Adrenal gland (tissue), 12 donors: Measurements from ENCODE around the gene MAML2. TPM values are rescaled to one million over a fixed set of nuclear protein-coding genes. Genes with fewer than 3 reads are reported as not detected.

ENCODE experiments used
- DNase-seq, 7 donors: peaks; one replicate each; pipeline ENCODE4 v3.0.0-alpha.2; 2019 to 2020
- H3K27ac ChIP-seq, 5 donors: fragments of 200-600 bp; sonication (generic) in 4 of 5; 1 replicate in 3 of 5; 2 replicates in 2 of 5; pipeline versions ENCODE4 v1.5.1 to v1.8.0; 2016 to 2020; ENCODE audit warnings: mild to moderate bottlenecking in 1 of 5
- H3K27me3 ChIP-seq: fragments of 200-600 bp; 2 replicates; pipeline ENCODE4 v1.8.0; 2021
- H3K36me3 ChIP-seq, 2 donors: fragments of 200-600 bp; replicated peaks in 1 of 2; 1 replicate in 1 of 2; 2 replicates in 1 of 2; pipeline versions ENCODE4 v1.5.1 to v1.8.0; 2018 to 2022
- H3K4me1 ChIP-seq, 2 donors: fragments of 200-600 bp; replicated peaks in 1 of 2; 1 replicate in 1 of 2; 2 replicates in 1 of 2; pipeline versions ENCODE4 v1.5.1 to v1.8.0; 2018 to 2021
- H3K4me3 ChIP-seq, 4 donors: fragments of 200-600 bp; sonication (generic) in 3 of 4; one replicate each; pipeline ENCODE4 v1.5.1; 2016 to 2018
- H3K9me3 ChIP-seq, 3 donors: fragments of 200-600 bp; sonication (generic) in 1 of 3; replicated peaks in 1 of 3; 1 replicate in 2 of 3; 2 replicates in 1 of 3; pipeline versions ENCODE4 v1.5.1 to v1.8.0; 2016 to 2021
- CTCF ChIP-seq, 6 experiments: fragments of 450-650 bp in 4 of 6; fragments of 200-600 bp in 2 of 6; sonication (generic) in 1 of 6; IDR thresholded peaks; 1 replicate in 5 of 6; 2 replicates in 1 of 6; pipeline versions ENCODE4 v1.5.1 to v1.8.0; 2016 to 2021; ENCODE audit warnings: antibody characterized with exemption in 6 of 6, mild to moderate bottlenecking in 2 of 6, moderate library complexity in 1 of 6
- POLR2A ChIP-seq, 2 donors: fragments of 450-650 bp; IDR thresholded peaks; one replicate each; pipeline ENCODE4 v1.6.1; 2017; ENCODE audit warnings: antibody characterized with exemption in 2 of 2, mild to moderate bottlenecking in 2 of 2, moderate library complexity in 1 of 2
- WGBS, 4 donors: extraction: QIAGEN DNeasy Blood & Tissue Kit in 2 of 4; methylation state at CpG; one replicate each; pipeline versions ENCODE4 v1.1.5 to v1.1.7; 2013 to 2017; 5-methylcytosine and 5-hydroxymethylcytosine counted together
- intact Hi-C, 2 donors: fragments of 100-400 bp; cut with DNase I; formaldehyde crosslinking; loops; one replicate each; pipeline versions ENCODE4 v1.14.1 to v1.15.0; 2022 to 2023
- polyA plus RNA-seq, 3 donors: library from polyadenylated mRNA; stranded (reverse); fragments of 200-250 nt in 2 of 3; fragments of 350-450 nt in 1 of 3; fragmentation: Illumina TruSeq in 1 of 3; extraction: RNeasy Lipid Tissue Mini Kit (QIAGEN cat#74804) in 1 of 3; gene quantifications; one replicate each; pipeline ENCODE4 v1.2.3, GENCODE V29; 2013 to 2014
- total RNA-seq, 9 donors: library from RNA; depleted of rRNA in 4 of 9; stranded (reverse); fragments of >200 nt in 4 of 9; fragments of 120-200 nt in 1 of 9; fragmentation: NEBNext Ultra II Directional in 1 of 9; extraction: Animal tissue kit (Norgen Biotek cat#: 25700) in 1 of 9; gene quantifications; one replicate each; pipeline versions ENCODE4 v1.1.0 to v1.2.4, GENCODE V29; 2013 to 2023
- donor health status: healthy with polysubstance abuse.
- donor health status: Bipolar disorder and iron deficiency.
- donor health status: DM: yes; HTN: yes; CAD: no.
- donor health status: DM: no; HTN: no; CAD: no.
- donor health status: DM: no; HTN: no; CAD: no.
- donor health status: DM: yes; HTN: yes; CAD: no.

Gene MAML2
- total and polyA plus RNA-seq, 12 donors: 1.4 to 19.4 (median 7.6) TPM

- WGBS, 4 donors: 85 to 91% (median 86%) methylated on average over 6 to 8 of the region's 8 CpGs
- peaks cover 12 to 24% of the 10 kb centered on the region in 2 donors for H3K4me1 ChIP-seq
- intact Hi-C loops: no loop called here
- TF ChIP-seq POLR2A (IDR thresholded peaks at IDR 0.05) (no peak), CTCF (IDR thresholded peaks at IDR 0.05) (no peak)
- H3K4me3 ChIP-seq: no peak overlapping the region
- peak overlapping the region in 1 of 5 donors; percentile 4 for H3K27ac ChIP-seq
- no peak for DNase-seq
- H3K27me3 ChIP-seq: no peaks in the 10 kb centered on the region
- no peaks in the 10 kb centered on the region for H3K9me3 ChIP-seq
- H3K36me3 ChIP-seq: no peaks in the 10 kb centered on the region
Observed at GRCh38 chr11:96299155-96299888, 43.7 kb downstream of the MAML2 start.

GRCh38 chr11:96295369-96295768 is 47.6 kb downstream of the MAML2 start:
- Histone ChIP-seq H3K4me3 (no peak overlapping the region), H3K4me1 (peaks cover 12 to 26% of the 10 kb centered on the region in 2 donors), H3K9me3 (no peaks in the 10 kb centered on the region), H3K27me3 (no peaks in the 10 kb centered on the region), H3K27ac (no peak overlapping the region), H3K36me3 (no peaks in the 10 kb centered on the region)
- DNase-seq: no peak
- no peak for TF ChIP-seq POLR2A (IDR thresholded peaks at IDR 0.05)
- TF ChIP-seq CTCF (IDR thresholded peaks at IDR 0.05): no peak
- intact Hi-C loops: no loop called here
- WGBS, 4 donors: 69 to 92% (median 85%) methylated on average over 4 of the region's 4 CpGs

- no peak for TF ChIP-seq CTCF (IDR thresholded peaks at IDR 0.05)
- TF ChIP-seq POLR2A (IDR thresholded peaks at IDR 0.05): no peak
- Histone ChIP-seq H3K27ac (peak overlapping the region in 2 of 5 donors; percentile 35 to 59), H3K9me3 (no peaks in the 10 kb centered on the region), H3K4me3 (no peak overlapping the region), H3K4me1 (peaks cover 12 to 22% of the 10 kb centered on the region in 2 donors), H3K27me3 (no peaks in the 10 kb centered on the region), H3K36me3 (no peaks in the 10 kb centered on the region)
- 52 to 69% (median 64%) methylated on average over 3 of the region's 3 CpGs for WGBS, 4 donors
- no peak for DNase-seq
- intact Hi-C loops: no loop called here
Observed at GRCh38 chr11:96294289-96294688, 48.7 kb downstream of the MAML2 start.

- Histone ChIP-seq H3K4me1 (peaks cover 12 to 22% of the 10 kb centered on the region in 2 donors), H3K27me3 (no peaks in the 10 kb centered on the region), H3K4me3 (peak overlapping the region in 1 of 4 donors; percentile 21), H3K36me3 (no peaks in the 10 kb centered on the region), H3K9me3 (no peaks in the 10 kb centered on the region), H3K27ac (peak overlapping the region in 3 of 5 donors; percentile 13 to 59 (median 35))
- intact Hi-C loops: no loop called here
- no peak for DNase-seq
- TF ChIP-seq POLR2A (IDR thresholded peaks at IDR 0.05) (no peak), CTCF (IDR thresholded peaks at IDR 0.05) (no peak)
- 18 to 28% (median 23%) methylated on average over 3 of the region's 3 CpGs for WGBS, 4 donors
Observed at GRCh38 chr11:96293598-96294021, 49.4 kb downstream of the MAML2 start.
